Testis (tissue), 3 donors: ENCODE results near the gene UBAC1. TPM values are rescaled to one million over a fixed set of nuclear protein-coding genes. Genes with fewer than 3 reads are reported as not detected.

ENCODE experiments used
- DNase-seq: peaks from one replicate; pipeline ENCODE4 v3.0.0-alpha.2; 2019
- H3K27ac ChIP-seq, 2 donors: fragments of 200-600 bp; sonication (generic); one replicate each; pipeline ENCODE4 v1.5.1; 2019
- H3K27me3 ChIP-seq: fragments of 200-600 bp; sonication (generic); one replicate; pipeline ENCODE4 v1.5.1; 2019
- H3K36me3 ChIP-seq: fragments of 200-600 bp; sonication (generic); one replicate; pipeline ENCODE4 v1.5.1; 2017; ENCODE audit warnings: low read depth; ENCODE audit errors: missing control alignments
- H3K4me1 ChIP-seq: fragments of 200-600 bp; sonication (generic); one replicate; pipeline ENCODE4 v1.5.1; 2019
- H3K4me3 ChIP-seq, 2 donors: fragments of 200-600 bp; sonication (generic); one replicate each; pipeline ENCODE4 v1.5.1; 2017 to 2019
- H3K9me3 ChIP-seq: fragments of 200-600 bp; sonication (generic); one replicate; pipeline ENCODE4 v1.5.1; 2017
- POLR2A ChIP-seq: fragments of 450-650 bp; IDR thresholded peaks from one replicate; pipeline ENCODE4 v1.6.1; 2017; ENCODE audit warnings: antibody characterized with exemption, mild to moderate bottlenecking, moderate library complexity
- WGBS, 2 donors: methylation state at CpG; one replicate each; pipeline ENCODE4 v1.1.5; 2018; 5-methylcytosine and 5-hydroxymethylcytosine counted together
- intact Hi-C: fragments of 100-400 bp; cut with DNase I; formaldehyde crosslinking; loops from one replicate; pipeline ENCODE4 v1.15.1; 2023; ENCODE audit warnings: low total_unique reads
- polyA plus RNA-seq: library from polyadenylated mRNA; stranded (reverse); fragments of 350-450 nt; fragmentation: Illumina TruSeq; extraction: RNeasy Lipid Tissue Mini Kit (QIAGEN cat#74804); gene quantifications from one replicate; pipeline ENCODE4 v1.2.3, GENCODE V29; 2014; ENCODE audit warnings: low read depth, low replicate concordance; ENCODE audit not compliant: insufficient read depth
- total RNA-seq, 2 donors: library from RNA; depleted of rRNA; stranded (reverse); fragments of >200 nt; gene quantifications; one replicate each; pipeline ENCODE4 v1.2.3, GENCODE V29; 2016
- TF ChIP-seq, protein P1 (sequence below), 3 experiments: fragments of 450-650 bp in 2 of 3; fragments of 200-600 bp in 1 of 3; sonication (generic) in 1 of 3; IDR thresholded peaks; one replicate each; pipeline ENCODE4 v1.5.1; 2016 to 2019; ENCODE audit warnings: antibody characterized with exemption in 3 of 3, mild to moderate bottlenecking in 2 of 3, moderate library complexity in 1 of 3

UBAC1 gene
- total and polyA plus RNA-seq, 3 donors from 2014 or later, result 82.2 to 99.5 (median 92.5) TPM

DNA sequence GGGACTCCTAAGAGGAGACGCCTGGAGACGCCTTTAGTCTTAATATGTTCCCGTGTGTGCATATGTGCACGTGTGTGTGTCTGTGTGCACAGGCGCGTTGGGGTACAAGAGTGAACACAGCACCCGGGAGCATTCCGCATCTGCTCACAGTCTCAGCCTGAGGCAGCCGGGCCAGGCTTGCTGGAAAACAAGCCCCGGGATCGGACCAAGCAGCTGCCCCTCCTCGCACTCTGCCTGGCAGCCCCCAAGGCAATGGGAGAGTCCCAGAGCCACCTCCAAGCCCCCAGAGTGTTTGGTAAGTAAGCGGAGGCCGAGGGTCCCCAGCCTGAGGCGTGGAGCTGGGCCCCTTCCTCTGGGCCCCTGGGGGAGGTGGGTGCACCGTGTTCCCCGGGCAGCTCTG is 27.3 kb upstream of the UBAC1 start:
- no peak overlapping the region for H3K27ac ChIP-seq
- no peak overlapping the region for H3K4me3 ChIP-seq
- 89 to 96% methylated on average over 9 to 17 of the region's 17 CpGs for WGBS, 2 donors
- intact Hi-C loops, result no loop called here
- peaks cover 27% of the 10 kb centered on the region for H3K4me1 ChIP-seq
- no peak for DNase-seq
- no peaks in the 10 kb centered on the region for H3K36me3 ChIP-seq
- TF ChIP-seq, protein P1, sequence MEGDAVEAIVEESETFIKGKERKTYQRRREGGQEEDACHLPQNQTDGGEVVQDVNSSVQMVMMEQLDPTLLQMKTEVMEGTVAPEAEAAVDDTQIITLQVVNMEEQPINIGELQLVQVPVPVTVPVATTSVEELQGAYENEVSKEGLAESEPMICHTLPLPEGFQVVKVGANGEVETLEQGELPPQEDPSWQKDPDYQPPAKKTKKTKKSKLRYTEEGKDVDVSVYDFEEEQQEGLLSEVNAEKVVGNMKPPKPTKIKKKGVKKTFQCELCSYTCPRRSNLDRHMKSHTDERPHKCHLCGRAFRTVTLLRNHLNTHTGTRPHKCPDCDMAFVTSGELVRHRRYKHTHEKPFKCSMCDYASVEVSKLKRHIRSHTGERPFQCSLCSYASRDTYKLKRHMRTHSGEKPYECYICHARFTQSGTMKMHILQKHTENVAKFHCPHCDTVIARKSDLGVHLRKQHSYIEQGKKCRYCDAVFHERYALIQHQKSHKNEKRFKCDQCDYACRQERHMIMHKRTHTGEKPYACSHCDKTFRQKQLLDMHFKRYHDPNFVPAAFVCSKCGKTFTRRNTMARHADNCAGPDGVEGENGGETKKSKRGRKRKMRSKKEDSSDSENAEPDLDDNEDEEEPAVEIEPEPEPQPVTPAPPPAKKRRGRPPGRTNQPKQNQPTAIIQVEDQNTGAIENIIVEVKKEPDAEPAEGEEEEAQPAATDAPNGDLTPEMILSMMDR (IDR thresholded peaks at IDR 0.05), result no peak
- no peak for TF ChIP-seq POLR2A
- no peaks in the 10 kb centered on the region for H3K9me3 ChIP-seq
- H3K27me3 ChIP-seq, result no peaks in the 10 kb centered on the region

DNA sequence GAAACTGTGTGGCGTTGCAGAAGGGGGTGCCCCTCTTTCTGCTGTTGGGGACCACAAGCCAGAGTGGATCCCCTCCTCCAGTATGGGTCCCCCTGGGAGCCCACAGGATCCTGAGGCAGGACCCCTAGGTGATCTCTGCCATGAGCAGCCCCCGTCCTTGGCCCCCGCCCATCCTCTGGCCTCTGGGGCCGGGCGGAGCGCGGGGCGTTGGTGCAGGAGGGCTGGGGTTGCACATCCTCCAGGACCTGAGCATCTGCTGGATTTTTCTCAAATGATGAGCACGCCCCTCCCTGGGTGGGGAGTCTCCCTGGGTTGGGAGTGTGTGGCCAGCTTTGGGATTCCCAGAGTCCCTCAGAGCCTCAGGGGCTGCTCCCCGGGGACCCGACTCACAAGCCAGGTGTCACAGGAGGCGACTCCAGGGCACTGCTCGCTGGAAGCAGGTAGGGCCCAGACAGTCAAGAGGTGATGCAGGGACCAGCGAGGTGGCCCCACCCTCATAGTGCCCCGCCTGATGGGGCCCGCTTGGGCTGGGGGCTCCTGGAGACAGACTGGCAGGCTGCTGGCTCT is 26.7 kb upstream of the UBAC1 start:
- 90 to 95% methylated on average over 7 to 16 of the region's 16 CpGs for WGBS, 2 donors
- Histone ChIP-seq H3K36me3 (no peaks in the 10 kb centered on the region), H3K4me3 (no peak overlapping the region), H3K27me3 (no peaks in the 10 kb centered on the region), H3K9me3 (no peaks in the 10 kb centered on the region), H3K4me1 (peaks cover 21% of the 10 kb centered on the region), H3K27ac (no peak overlapping the region)
- intact Hi-C loops, result no loop called here
- no peak for TF ChIP-seq POLR2A
- TF ChIP-seq, protein P1 (IDR thresholded peaks at IDR 0.05), result no peak
- no peak for DNase-seq

DNA sequence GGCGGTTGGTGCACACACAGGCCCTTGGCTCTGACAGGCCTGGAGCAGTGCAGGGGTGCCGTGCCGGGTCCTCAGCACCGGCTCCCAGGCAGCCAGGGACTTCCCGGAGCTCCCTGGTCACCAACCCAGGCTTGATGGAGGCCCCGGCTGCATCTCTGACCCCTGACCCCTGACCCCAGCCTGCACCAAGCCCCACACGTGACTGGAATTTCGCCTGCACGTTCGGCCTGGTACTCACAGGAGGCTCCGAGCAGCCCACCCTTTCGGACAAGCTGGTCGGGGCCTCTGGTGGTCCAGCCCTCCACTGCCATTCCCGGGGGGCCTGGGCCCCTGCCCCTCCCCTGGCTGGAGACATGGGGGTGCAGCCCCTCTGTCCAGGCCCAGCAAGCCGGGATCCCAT is 25.4 kb upstream of the UBAC1 start:
- intact Hi-C loops, result no loop called here
- Histone ChIP-seq H3K27me3 (no peaks in the 10 kb centered on the region), H3K4me3 (no peak overlapping the region), H3K36me3 (no peaks in the 10 kb centered on the region), H3K27ac (no peak overlapping the region), H3K9me3 (no peaks in the 10 kb centered on the region), H3K4me1 (peaks cover 10% of the 10 kb centered on the region)
- WGBS, 2 donors, result 79 to 84% methylated on average over 8 to 15 of the region's 15 CpGs
- DNase-seq, result no peak
- no peak for TF ChIP-seq POLR2A
- TF ChIP-seq, protein P1 (IDR thresholded peaks at IDR 0.05), result no peak

DNA sequence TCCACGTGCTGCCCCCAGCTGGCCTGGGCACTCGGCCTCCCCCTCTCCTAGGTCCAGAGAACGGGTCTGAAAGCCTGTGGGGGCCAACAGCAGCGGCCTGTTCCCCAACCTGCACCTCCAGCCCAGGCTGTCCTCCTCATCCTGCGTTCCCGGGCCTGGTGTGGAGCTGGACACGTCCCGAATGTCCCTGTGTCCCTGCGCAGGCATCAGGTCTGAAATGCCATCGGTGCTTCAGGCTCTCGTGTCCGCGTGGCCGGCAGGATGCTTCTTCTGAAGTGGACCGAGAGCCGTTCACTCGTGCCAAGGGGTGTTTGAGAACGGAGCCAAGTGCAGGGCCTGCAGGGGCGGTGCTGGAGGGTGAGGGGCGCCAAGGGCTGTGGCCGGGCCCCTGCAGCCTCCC is 24.7 kb upstream of the UBAC1 start:
- no peak for DNase-seq
- no peaks in the 10 kb centered on the region for H3K27me3 ChIP-seq
- H3K9me3 ChIP-seq, result no peaks in the 10 kb centered on the region
- intact Hi-C loops, result no loop called here
- 90 to 94% methylated on average over 19 to 21 of the region's 21 CpGs for WGBS, 2 donors
- TF ChIP-seq POLR2A, result no peak
- TF ChIP-seq, protein P1 (IDR thresholded peaks at IDR 0.05), result no peak
- H3K4me3 ChIP-seq, result no peak overlapping the region
- H3K36me3 ChIP-seq, result no peaks in the 10 kb centered on the region
- peaks cover 15% of the 10 kb centered on the region for H3K4me1 ChIP-seq
- no peak overlapping the region for H3K27ac ChIP-seq

DNA sequence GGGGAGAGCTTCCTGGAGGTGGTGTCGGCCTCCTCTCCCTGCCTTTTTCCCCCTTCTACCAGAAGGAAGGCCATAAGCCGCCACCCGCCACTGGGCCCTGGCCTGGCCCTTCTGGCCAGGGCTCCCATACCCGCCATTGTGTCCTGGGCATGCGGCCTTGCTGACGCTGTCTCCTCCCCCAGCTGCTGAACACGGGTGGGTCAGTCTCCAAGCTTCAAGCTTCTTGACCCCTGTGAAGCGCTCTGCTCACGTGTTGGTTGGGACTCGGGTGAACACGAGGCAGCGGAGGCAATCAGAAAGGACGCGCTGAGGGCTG is 24.2 kb upstream of the UBAC1 start:
- intact Hi-C loops, result no loop called here
- whole genome bisulfite sequencing, 2 donors, result 94 to 96% methylated on average over 14 of the region's 14 CpGs

More for the DNA sequence above, 24.2 kb upstream of the UBAC1 start:
- TF ChIP-seq, protein P1 (IDR thresholded peaks at IDR 0.05), result no peak
- no peak for TF ChIP-seq POLR2A
- no peak for DNase-seq
- no peaks in the 10 kb centered on the region for H3K27me3 ChIP-seq
- H3K4me1 ChIP-seq, result peaks cover 18% of the 10 kb centered on the region
- H3K36me3 ChIP-seq, result no peaks in the 10 kb centered on the region
- H3K27ac ChIP-seq, result no peak overlapping the region
- H3K9me3 ChIP-seq, result no peaks in the 10 kb centered on the region
- H3K4me3 ChIP-seq, result no peak overlapping the region
